Measurements from ENCODE around the gene CDYL2.

GRCh38 chr16:80619824-80620223 lies 184.6 kb downstream of the CDYL2 start:
- TF ChIP-seq SP1 (CRISPR knock-in tag; conservative IDR thresholded peaks at IDR 0.05) (no peak), USF2 (CRISPR knock-in tag; IDR thresholded peaks at IDR 0.05) (no peak), RORB (CRISPR knock-in tag; IDR thresholded peaks at IDR 0.05) (no peak), ZBTB43 (CRISPR knock-in tag; IDR thresholded peaks at IDR 0.05) (no peak), ETV6 (CRISPR knock-in tag; IDR thresholded peaks at IDR 0.05) (no peak), ATF1 (CRISPR knock-in tag; IDR thresholded peaks at IDR 0.05) (no peak), ZNF263 (CRISPR knock-in tag; IDR thresholded peaks at IDR 0.05; ENCODE audit: low read depth) (no peak), SMAD3 (CRISPR knock-in tag; IDR thresholded peaks at IDR 0.05; ENCODE audit: borderline replicate concordance) (no peak), NR1H2 (CRISPR knock-in tag; IDR thresholded peaks at IDR 0.05) (no peak), ELF4 (CRISPR knock-in tag; IDR thresholded peaks at IDR 0.05; ENCODE audit: low read depth) (no peak)
- TF ChIP-seq, protein P1, sequence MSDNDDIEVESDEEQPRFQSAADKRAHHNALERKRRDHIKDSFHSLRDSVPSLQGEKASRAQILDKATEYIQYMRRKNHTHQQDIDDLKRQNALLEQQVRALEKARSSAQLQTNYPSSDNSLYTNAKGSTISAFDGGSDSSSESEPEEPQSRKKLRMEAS (CRISPR knock-in tag; IDR thresholded peaks at IDR 0.05): no peak
- TF ChIP-seq, protein P2, sequence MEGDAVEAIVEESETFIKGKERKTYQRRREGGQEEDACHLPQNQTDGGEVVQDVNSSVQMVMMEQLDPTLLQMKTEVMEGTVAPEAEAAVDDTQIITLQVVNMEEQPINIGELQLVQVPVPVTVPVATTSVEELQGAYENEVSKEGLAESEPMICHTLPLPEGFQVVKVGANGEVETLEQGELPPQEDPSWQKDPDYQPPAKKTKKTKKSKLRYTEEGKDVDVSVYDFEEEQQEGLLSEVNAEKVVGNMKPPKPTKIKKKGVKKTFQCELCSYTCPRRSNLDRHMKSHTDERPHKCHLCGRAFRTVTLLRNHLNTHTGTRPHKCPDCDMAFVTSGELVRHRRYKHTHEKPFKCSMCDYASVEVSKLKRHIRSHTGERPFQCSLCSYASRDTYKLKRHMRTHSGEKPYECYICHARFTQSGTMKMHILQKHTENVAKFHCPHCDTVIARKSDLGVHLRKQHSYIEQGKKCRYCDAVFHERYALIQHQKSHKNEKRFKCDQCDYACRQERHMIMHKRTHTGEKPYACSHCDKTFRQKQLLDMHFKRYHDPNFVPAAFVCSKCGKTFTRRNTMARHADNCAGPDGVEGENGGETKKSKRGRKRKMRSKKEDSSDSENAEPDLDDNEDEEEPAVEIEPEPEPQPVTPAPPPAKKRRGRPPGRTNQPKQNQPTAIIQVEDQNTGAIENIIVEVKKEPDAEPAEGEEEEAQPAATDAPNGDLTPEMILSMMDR (IDR thresholded peaks at IDR 0.05): no peak
- TF ChIP-seq, protein P3, sequence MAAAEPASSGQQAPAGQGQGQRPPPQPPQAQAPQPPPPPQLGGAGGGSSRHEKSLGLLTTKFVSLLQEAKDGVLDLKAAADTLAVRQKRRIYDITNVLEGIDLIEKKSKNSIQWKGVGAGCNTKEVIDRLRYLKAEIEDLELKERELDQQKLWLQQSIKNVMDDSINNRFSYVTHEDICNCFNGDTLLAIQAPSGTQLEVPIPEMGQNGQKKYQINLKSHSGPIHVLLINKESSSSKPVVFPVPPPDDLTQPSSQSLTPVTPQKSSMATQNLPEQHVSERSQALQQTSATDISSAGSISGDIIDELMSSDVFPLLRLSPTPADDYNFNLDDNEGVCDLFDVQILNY (CRISPR knock-in tag; IDR thresholded peaks at IDR 0.05): no peak
- TF ChIP-seq, protein P4, sequence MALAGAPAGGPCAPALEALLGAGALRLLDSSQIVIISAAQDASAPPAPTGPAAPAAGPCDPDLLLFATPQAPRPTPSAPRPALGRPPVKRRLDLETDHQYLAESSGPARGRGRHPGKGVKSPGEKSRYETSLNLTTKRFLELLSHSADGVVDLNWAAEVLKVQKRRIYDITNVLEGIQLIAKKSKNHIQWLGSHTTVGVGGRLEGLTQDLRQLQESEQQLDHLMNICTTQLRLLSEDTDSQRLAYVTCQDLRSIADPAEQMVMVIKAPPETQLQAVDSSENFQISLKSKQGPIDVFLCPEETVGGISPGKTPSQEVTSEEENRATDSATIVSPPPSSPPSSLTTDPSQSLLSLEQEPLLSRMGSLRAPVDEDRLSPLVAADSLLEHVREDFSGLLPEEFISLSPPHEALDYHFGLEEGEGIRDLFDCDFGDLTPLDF (CRISPR knock-in tag; IDR thresholded peaks at IDR 0.05): no peak
